AG09309 (cell line): ENCODE results near the gene ZNF215.

Experiments used
- DNase-seq: peaks from one replicate; pipeline ENCODE4 v3.0.0-alpha.2; 2010; ENCODE audit warnings: low read depth
- H3K4me3 ChIP-seq: 2 replicates; pipeline ENCODE4 v1.5.1; 2011; ENCODE audit warnings: mild to moderate bottlenecking, low read depth, low read length, moderate library complexity; ENCODE audit not compliant: control insufficient read depth
- TF ChIP-seq, protein P1 (sequence below): IDR thresholded peaks from 2 replicates; pipeline ENCODE4 v1.5.1; 2011; ENCODE audit warnings: mild to moderate bottlenecking, low read depth, low read length, inconsistent platforms; ENCODE audit not compliant: insufficient read depth, control insufficient read depth; ENCODE audit errors: missing control alignments

Gene ZNF215

DNA sequence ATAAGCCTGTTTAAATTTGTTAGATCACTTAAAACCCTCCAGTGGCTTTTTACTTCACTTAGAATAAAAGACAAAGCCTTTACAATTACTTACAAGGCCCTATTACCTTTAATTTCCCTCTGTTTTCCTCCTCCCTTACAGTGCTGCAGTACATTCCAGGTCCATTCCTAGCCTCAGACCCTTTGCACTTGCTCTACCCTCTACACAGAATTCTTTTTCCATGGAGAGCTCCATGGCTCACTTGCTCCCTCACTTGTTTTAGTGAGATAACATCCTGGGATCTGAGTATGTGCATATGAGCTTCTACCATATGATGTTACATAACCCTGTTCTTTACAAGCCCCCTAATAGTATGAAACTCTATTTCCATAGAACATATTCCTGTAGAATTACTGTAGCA is 69.5 kb downstream of the ZNF215 start:
- no peak for DNase-seq
- no peak overlapping the region for H3K4me3 ChIP-seq
- TF ChIP-seq, protein P1, sequence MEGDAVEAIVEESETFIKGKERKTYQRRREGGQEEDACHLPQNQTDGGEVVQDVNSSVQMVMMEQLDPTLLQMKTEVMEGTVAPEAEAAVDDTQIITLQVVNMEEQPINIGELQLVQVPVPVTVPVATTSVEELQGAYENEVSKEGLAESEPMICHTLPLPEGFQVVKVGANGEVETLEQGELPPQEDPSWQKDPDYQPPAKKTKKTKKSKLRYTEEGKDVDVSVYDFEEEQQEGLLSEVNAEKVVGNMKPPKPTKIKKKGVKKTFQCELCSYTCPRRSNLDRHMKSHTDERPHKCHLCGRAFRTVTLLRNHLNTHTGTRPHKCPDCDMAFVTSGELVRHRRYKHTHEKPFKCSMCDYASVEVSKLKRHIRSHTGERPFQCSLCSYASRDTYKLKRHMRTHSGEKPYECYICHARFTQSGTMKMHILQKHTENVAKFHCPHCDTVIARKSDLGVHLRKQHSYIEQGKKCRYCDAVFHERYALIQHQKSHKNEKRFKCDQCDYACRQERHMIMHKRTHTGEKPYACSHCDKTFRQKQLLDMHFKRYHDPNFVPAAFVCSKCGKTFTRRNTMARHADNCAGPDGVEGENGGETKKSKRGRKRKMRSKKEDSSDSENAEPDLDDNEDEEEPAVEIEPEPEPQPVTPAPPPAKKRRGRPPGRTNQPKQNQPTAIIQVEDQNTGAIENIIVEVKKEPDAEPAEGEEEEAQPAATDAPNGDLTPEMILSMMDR: no peak

DNA sequence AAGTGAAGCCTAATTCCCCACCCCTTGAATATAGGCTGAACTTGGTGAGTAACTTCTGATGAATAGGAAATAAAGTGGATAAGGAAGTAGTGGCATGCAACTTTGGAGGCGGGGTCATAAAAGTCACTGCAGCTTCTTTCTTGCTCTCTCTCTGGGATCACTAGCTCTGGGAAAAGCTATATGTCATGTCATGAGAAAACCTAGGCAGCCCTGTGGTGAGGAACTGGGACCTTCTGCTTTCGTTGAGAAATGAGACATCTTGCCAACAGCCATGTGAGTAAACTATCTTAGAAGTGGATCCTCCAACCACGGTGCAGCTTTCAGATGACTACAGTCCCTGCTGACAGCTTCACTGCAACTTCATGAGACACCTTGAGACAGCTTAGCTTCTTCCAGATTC is 78.3 kb downstream of the ZNF215 start:
- peak; percentile 45 for DNase-seq
- H3K4me3 ChIP-seq: no peak overlapping the region
- TF ChIP-seq, protein P1: no peak
